GM23338 (cell line): ENCODE results near the gene DBF4B. TPM values are rescaled to one million over a fixed set of nuclear protein-coding genes. Genes with fewer than 3 reads are reported as not detected.

Experiments used
- ATAC-seq: fragments of 200-7000 bp; cut with Tn5 transposase; 3 replicates; pipeline ENCODE4 v1.9.1; 2020
- DNase-seq: peaks from one replicate; pipeline ENCODE4 v3.0.0-alpha.2; 2015; ENCODE audit warnings: low spot score
- H2AFZ ChIP-seq: fragments of 200-600 bp; sonication (generic); 2 replicates; pipeline ENCODE4 v1.8.0; 2016; ENCODE audit warnings: antibody characterized with exemption, mild to moderate bottlenecking, moderate library complexity
- H3F3A ChIP-seq: fragments of 200-600 bp; sonication (generic); replicated peaks from 2 replicates; pipeline ENCODE4 v1.8.0; 2017; ENCODE audit warnings: antibody characterized with exemption, mixed run types, low read depth
- H3K27ac ChIP-seq: fragments of 200-600 bp; sonication (generic); 2 replicates; pipeline ENCODE4 v1.6.1; 2016; ENCODE audit warnings: low read depth
- H3K27me3 ChIP-seq: fragments of 200-600 bp; sonication (generic); 2 replicates; pipeline ENCODE4 v1.8.0; 2016; ENCODE audit warnings: mild to moderate bottlenecking, mixed run types, moderate library complexity; ENCODE audit not compliant: insufficient read depth
- H3K36me3 ChIP-seq: fragments of 200-600 bp; sonication (generic); 2 replicates; pipeline ENCODE4 v1.8.0; 2016; ENCODE audit warnings: mild to moderate bottlenecking; ENCODE audit not compliant: insufficient read depth
- H3K4me1 ChIP-seq: fragments of 200-600 bp; sonication (generic); 2 replicates; pipeline ENCODE4 v1.8.0; 2016; ENCODE audit warnings: mild to moderate bottlenecking, moderate library complexity; ENCODE audit not compliant: insufficient read depth
- H3K4me2 ChIP-seq: fragments of 200-600 bp; sonication (generic); 2 replicates; pipeline ENCODE4 v1.7.1; 2017; ENCODE audit warnings: mixed run types
- H3K4me3 ChIP-seq: fragments of 200-600 bp; sonication (generic); 2 replicates; pipeline ENCODE4 v1.6.1; 2016; ENCODE audit warnings: mixed run types
- H3K79me2 ChIP-seq: fragments of 200-600 bp; sonication (generic); replicated peaks from 2 replicates; pipeline ENCODE4 v1.8.0; 2017; ENCODE audit warnings: mild to moderate bottlenecking; ENCODE audit not compliant: insufficient read depth
- H3K9me2 ChIP-seq: fragments of 200-600 bp; sonication (generic); 2 replicates; pipeline ENCODE4 v1.8.0; 2017; ENCODE audit not compliant: insufficient read depth
- H4K20me1 ChIP-seq: fragments of 200-600 bp; sonication (generic); replicated peaks from 2 replicates; pipeline ENCODE4 v1.8.0; 2017; ENCODE audit warnings: mild to moderate bottlenecking; ENCODE audit not compliant: insufficient read depth
- H3K27ac Mint-ChIP-seq: 2 replicates; pipeline ENCODE4 v1.8.0; 2020; ENCODE audit warnings: inconsistent platforms, mild to moderate bottlenecking, moderate library complexity, mixed read lengths
- H3K27me3 Mint-ChIP-seq: 3 replicates; pipeline ENCODE4 v1.8.0; 2022; ENCODE audit warnings: low read depth, mild to moderate bottlenecking, moderate library complexity, mixed read lengths, inconsistent platforms; ENCODE audit not compliant: insufficient read depth, poor library complexity
- H3K36me3 Mint-ChIP-seq: 3 replicates; pipeline ENCODE4 v1.8.0; 2021; ENCODE audit warnings: low read depth, mild to moderate bottlenecking, inconsistent platforms, moderate library complexity, mixed read lengths
- H3K4me1 Mint-ChIP-seq: 3 replicates; pipeline ENCODE4 v1.8.0; 2020; ENCODE audit warnings: mild to moderate bottlenecking, inconsistent platforms, mixed read lengths
- H3K4me3 Mint-ChIP-seq: 3 replicates; pipeline ENCODE4 v1.8.0; 2021; ENCODE audit warnings: moderate library complexity, mild to moderate bottlenecking, inconsistent platforms, mixed read lengths
- H3K9me3 Mint-ChIP-seq: 3 replicates; pipeline ENCODE4 v1.8.0; 2020; ENCODE audit warnings: moderate library complexity, mild to moderate bottlenecking, inconsistent platforms, mixed read lengths
- CREB1 ChIP-seq: fragments of 250-450 bp; sonication (Bioruptor Pico); IDR thresholded peaks from 2 replicates; pipeline ENCODE4 v1.5.0; 2020; ENCODE audit warnings: low read depth, mild to moderate bottlenecking, moderate library complexity
- EZH2 ChIP-seq: fragments of 200-600 bp; sonication (generic); IDR thresholded peaks from one replicate; pipeline ENCODE4 v1.8.0; 2017; ENCODE audit warnings: antibody characterized with exemption, mild to moderate bottlenecking, low read depth; ENCODE audit not compliant: unreplicated experiment
- EZH2phosphoT487 ChIP-seq: fragments of 200-600 bp; sonication (generic); IDR thresholded peaks from one replicate; pipeline ENCODE4 v1.8.1; 2018; ENCODE audit warnings: antibody characterized with exemption; ENCODE audit not compliant: unreplicated experiment
- NANOG ChIP-seq: IDR thresholded peaks from 2 replicates; pipeline ENCODE4 v1.6.1; 2016; ENCODE audit warnings: antibody characterized with exemption, borderline replicate concordance
- STAT1 ChIP-seq: IDR thresholded peaks from one replicate; pipeline ENCODE4 v1.6.1; 2016; ENCODE audit warnings: antibody characterized with exemption; ENCODE audit not compliant: unreplicated experiment
- ZNF114 ChIP-seq: fragments of 250-450 bp; sonication (Bioruptor Pico); IDR thresholded peaks from 2 replicates; pipeline ENCODE4 v1.5.0; 2020; ENCODE audit warnings: mild to moderate bottlenecking, moderate library complexity
- ZNF331 ChIP-seq: fragments of 250-450 bp; sonication (Bioruptor Pico); IDR thresholded peaks from 2 replicates; pipeline ENCODE4 v1.5.0; 2020; ENCODE audit warnings: low read depth, mild to moderate bottlenecking, moderate library complexity
- polyA plus RNA-seq: library from polyadenylated mRNA; unstranded; fragments of >200 nt; fragmentation: Nextera tagmentation; extraction: Ambion mirVana; gene quantifications from 2 replicates; pipeline ENCODE4 v1.2.1, GENCODE V29; 2016
- total RNA-seq: library from RNA; depleted of rRNA; stranded (reverse); fragments of >200 nt; shearing (Covaris generic); gene quantifications from 2 replicates; pipeline ENCODE4 v1.2.3, GENCODE V29; 2014
- TF ChIP-seq, protein P1 (sequence below): IDR thresholded peaks from one replicate; pipeline ENCODE4 v1.6.1; 2018; ENCODE audit warnings: antibody characterized with exemption; ENCODE audit not compliant: unreplicated experiment
- TF ChIP-seq, protein P2 (sequence below): fragments of 250-450 bp; sonication (Bioruptor Pico); IDR thresholded peaks from 2 replicates; pipeline ENCODE4 v1.5.0; 2020; ENCODE audit warnings: mild to moderate bottlenecking, moderate library complexity

The DBF4B gene
- total and polyA plus RNA-seq, 2 experiments from 2014 or later, result 9.9 to 16.4 TPM

DNA sequence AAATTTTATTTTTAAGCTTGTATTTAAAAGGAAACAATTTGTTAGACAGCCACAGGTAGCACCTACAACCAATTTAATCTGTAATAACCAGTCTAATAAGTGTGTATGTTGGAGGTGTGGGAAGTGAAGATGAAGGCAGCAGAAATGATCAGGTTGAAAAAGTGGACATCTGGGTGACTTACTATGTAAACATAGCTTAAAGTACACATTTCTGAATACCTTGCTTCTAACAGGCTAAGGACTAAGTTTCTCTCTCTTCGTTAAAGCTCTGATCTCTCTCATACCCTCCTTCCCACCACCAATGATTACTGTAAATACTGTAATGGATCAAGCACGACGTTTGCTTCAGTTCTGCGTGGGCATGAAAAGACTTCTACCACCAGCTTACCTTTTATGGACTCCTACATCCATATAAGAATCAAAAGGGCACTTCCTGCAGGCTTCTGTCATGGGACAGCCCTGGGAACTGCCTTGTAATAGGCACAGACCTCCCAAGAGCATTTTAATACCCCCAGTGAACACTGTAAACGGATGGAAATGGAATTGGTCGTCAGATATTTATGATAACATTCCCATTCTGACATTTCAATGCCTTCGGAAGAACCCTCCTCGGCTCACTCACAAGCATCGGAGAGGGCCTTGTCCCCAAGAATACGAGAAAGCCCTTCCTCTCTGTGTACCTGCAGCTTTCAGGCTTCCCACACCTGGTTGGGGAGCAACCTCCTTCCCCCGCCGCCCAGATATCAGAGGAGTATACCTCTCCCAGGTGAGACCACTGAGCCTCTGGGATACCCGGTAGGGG, 19.6 kb upstream of the DBF4B start:
- Histone ChIP-seq H3K79me2 (peaks cover 27% of the 10 kb centered on the region), H3K36me3 (no peaks in the 10 kb centered on the region), H3K27me3 (no peaks in the 10 kb centered on the region), H3K4me1 (peaks cover 3% of the 10 kb centered on the region; the same call in 1 of the 2 replicates), H3K27ac (peak overlapping the region; percentile 84; the same call in 1 of the 2 replicates), H3F3A (no peaks in the 10 kb centered on the region; the same call in 1 of the 2 replicates), H3K4me3 (peak overlapping the region; percentile 97), H3K9me2 (no peaks in the 10 kb centered on the region), H3K4me2 (peak overlapping the region; percentile 96), H2AFZ (peak overlapping the region; percentile 78), H4K20me1 (no peaks in the 10 kb centered on the region)
- Mint-ChIP-seq H3K4me3 (peak overlapping the region; percentile 98), H3K27ac (peak overlapping the region; percentile 97), H3K36me3 (peaks cover 2% of the 10 kb centered on the region; the same call in 2 of the 3 replicates), H3K9me3 (no peaks in the 10 kb centered on the region), H3K27me3 (peaks cover 9% of the 10 kb centered on the region), H3K4me1 (peaks cover 7% of the 10 kb centered on the region)
- no peak for ATAC-seq
- DNase-seq, result no peak
- TF ChIP-seq EZH2phosphoT487 (no peak), EZH2 (no peak), ZNF114 (CRISPR knock-in tag) (no peak), ZNF331 (CRISPR knock-in tag) (no peak), STAT1 (no peak), CREB1 (CRISPR knock-in tag) (no peak), NANOG (no peak)
- TF ChIP-seq, protein P1, sequence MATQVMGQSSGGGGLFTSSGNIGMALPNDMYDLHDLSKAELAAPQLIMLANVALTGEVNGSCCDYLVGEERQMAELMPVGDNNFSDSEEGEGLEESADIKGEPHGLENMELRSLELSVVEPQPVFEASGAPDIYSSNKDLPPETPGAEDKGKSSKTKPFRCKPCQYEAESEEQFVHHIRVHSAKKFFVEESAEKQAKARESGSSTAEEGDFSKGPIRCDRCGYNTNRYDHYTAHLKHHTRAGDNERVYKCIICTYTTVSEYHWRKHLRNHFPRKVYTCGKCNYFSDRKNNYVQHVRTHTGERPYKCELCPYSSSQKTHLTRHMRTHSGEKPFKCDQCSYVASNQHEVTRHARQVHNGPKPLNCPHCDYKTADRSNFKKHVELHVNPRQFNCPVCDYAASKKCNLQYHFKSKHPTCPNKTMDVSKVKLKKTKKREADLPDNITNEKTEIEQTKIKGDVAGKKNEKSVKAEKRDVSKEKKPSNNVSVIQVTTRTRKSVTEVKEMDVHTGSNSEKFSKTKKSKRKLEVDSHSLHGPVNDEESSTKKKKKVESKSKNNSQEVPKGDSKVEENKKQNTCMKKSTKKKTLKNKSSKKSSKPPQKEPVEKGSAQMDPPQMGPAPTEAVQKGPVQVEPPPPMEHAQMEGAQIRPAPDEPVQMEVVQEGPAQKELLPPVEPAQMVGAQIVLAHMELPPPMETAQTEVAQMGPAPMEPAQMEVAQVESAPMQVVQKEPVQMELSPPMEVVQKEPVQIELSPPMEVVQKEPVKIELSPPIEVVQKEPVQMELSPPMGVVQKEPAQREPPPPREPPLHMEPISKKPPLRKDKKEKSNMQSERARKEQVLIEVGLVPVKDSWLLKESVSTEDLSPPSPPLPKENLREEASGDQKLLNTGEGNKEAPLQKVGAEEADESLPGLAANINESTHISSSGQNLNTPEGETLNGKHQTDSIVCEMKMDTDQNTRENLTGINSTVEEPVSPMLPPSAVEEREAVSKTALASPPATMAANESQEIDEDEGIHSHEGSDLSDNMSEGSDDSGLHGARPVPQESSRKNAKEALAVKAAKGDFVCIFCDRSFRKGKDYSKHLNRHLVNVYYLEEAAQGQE, result no peak
- TF ChIP-seq, protein P2, sequence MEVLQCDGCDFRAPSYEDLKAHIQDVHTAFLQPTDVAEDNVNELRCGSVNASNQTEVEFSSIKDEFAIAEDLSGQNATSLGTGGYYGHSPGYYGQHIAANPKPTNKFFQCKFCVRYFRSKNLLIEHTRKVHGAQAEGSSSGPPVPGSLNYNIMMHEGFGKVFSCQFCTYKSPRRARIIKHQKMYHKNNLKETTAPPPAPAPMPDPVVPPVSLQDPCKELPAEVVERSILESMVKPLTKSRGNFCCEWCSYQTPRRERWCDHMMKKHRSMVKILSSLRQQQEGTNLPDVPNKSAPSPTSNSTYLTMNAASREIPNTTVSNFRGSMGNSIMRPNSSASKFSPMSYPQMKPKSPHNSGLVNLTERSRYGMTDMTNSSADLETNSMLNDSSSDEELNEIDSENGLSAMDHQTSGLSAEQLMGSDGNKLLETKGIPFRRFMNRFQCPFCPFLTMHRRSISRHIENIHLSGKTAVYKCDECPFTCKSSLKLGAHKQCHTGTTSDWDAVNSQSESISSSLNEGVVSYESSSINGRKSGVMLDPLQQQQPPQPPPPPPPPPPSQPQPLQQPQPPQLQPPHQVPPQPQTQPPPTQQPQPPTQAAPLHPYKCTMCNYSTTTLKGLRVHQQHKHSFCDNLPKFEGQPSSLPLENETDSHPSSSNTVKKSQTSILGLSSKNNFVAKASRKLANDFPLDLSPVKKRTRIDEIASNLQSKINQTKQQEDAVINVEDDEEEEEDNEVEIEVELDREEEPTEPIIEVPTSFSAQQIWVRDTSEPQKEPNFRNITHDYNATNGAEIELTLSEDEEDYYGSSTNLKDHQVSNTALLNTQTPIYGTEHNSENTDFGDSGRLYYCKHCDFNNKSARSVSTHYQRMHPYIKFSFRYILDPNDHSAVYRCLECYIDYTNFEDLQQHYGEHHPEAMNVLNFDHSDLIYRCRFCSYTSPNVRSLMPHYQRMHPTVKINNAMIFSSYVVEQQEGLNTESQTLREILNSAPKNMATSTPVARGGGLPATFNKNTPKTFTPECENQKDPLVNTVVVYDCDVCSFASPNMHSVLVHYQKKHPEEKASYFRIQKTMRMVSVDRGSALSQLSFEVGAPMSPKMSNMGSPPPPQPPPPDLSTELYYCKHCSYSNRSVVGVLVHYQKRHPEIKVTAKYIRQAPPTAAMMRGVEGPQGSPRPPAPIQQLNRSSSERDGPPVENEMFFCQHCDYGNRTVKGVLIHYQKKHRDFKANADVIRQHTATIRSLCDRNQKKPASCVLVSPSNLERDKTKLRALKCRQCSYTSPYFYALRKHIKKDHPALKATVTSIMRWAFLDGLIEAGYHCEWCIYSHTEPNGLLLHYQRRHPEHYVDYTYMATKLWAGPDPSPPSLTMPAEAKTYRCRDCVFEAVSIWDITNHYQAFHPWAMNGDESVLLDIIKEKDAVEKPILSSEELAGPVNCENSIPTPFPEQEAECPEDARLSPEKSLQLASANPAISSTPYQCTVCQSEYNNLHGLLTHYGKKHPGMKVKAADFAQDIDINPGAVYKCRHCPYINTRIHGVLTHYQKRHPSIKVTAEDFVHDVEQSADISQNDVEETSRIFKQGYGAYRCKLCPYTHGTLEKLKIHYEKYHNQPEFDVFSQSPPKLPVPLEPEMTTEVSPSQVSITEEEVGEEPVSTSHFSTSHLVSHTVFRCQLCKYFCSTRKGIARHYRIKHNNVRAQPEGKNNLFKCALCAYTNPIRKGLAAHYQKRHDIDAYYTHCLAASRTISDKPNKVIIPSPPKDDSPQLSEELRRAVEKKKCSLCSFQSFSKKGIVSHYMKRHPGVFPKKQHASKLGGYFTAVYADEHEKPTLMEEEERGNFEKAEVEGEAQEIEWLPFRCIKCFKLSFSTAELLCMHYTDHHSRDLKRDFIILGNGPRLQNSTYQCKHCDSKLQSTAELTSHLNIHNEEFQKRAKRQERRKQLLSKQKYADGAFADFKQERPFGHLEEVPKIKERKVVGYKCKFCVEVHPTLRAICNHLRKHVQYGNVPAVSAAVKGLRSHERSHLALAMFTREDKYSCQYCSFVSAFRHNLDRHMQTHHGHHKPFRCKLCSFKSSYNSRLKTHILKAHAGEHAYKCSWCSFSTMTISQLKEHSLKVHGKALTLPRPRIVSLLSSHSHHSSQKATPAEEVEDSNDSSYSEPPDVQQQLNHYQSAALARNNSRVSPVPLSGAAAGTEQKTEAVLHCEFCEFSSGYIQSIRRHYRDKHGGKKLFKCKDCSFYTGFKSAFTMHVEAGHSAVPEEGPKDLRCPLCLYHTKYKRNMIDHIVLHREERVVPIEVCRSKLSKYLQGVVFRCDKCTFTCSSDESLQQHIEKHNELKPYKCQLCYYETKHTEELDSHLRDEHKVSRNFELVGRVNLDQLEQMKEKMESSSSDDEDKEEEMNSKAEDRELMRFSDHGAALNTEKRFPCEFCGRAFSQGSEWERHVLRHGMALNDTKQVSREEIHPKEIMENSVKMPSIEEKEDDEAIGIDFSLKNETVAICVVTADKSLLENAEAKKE (CRISPR knock-in tag), result no peak
